C4-2B (cell line): ENCODE results near the gene PLBD2.
A peak's percentile ranks its signal among the peaks of the same experiment; 100 is the strongest.

Experiments used
- H3K27ac ChIP-seq: fragments of 450-650 bp; 2 replicates; pipeline ENCODE4 v1.5.1; 2017
- CTCF ChIP-seq: fragments of 450-650 bp; conservative IDR thresholded peaks from 2 replicates; pipeline ENCODE4 v1.5.1; 2017; ENCODE audit warnings: mild to moderate bottlenecking
- ZFX ChIP-seq: fragments of 450-650 bp; IDR thresholded peaks from 2 replicates; pipeline ENCODE4 v1.6.1; 2017

PLBD2 gene

GRCh38 chr12:113414519-113415038 lies 56.2 kb downstream of the PLBD2 start:
- H3K27ac ChIP-seq = no peak overlapping the region
- TF ChIP-seq CTCF (no peak), ZFX (no peak)

GRCh38 chr12:113416091-113416754 lies 57.8 kb downstream of the PLBD2 start:
- no peak for TF ChIP-seq ZFX
- TF ChIP-seq CTCF = no peak
- no peak overlapping the region for H3K27ac ChIP-seq

GRCh38 chr12:113418213-113418879 lies 60.0 kb downstream of the PLBD2 start:
- H3K27ac ChIP-seq = no peak overlapping the region
- TF ChIP-seq ZFX (no peak), CTCF (no peak)

GRCh38 chr12:113420996-113421595 lies 62.7 kb downstream of the PLBD2 start:
- TF ChIP-seq CTCF = no peak
- TF ChIP-seq ZFX = no peak
- no peak overlapping the region for H3K27ac ChIP-seq

GRCh38 chr12:113422030-113422885 lies 63.9 kb downstream of the PLBD2 start, which contains the start of gene SDSL:
Gene SDSL (plus strand): TSS chr12:113422380. CDS start chr12:113427983, 5,603 bp downstream.
- peak; percentile 70 for TF ChIP-seq ZFX
- no peak for TF ChIP-seq CTCF
- peak within 1 kb of the TSS; percentile 79 for H3K27ac ChIP-seq

GRCh38 chr12:113422886-113423669 lies 64.7 kb downstream of the PLBD2 start:
- peak overlapping the region; percentile 79 for H3K27ac ChIP-seq
- TF ChIP-seq CTCF (no peak), ZFX (no peak)
